ENCODE data around the gene PNPLA2.

PNPLA2 gene

DNA sequence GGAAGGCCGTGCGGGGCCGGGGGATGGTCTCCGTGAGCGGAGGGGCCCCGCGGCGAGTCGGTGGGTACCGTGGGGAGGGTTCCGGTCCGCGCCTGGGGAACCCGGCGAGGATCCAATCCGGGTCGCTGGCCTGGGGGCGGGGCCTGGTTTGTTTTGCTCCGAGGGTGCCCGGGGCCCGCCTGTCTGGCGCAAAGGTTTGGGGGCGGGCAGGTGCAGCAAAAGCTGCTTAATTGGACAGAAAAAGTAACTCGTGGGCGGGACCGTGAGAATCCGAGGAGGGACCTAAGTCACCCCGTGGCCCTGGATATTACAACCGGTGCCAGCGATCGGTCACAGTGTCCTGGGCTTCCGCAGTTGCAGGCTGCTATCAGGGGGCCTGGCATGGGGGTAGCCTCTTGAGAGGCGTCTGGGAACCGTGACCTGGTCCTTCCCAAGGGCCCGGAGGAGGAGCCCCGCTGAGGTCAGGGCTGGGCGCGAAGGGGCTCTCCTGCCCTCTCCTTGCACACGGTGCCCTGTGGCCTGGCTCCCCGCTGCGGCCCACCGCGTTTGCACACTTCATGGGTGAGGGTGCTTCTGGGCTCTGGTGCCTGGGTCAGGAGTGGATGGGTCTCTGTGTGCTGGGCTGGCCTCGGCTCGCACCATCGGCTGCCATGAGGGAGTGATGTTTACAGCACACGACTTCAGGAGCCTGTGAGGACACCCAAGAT is 1.4 kb downstream of the PNPLA2 start:
- DNase-seq, result no peak

DNA sequence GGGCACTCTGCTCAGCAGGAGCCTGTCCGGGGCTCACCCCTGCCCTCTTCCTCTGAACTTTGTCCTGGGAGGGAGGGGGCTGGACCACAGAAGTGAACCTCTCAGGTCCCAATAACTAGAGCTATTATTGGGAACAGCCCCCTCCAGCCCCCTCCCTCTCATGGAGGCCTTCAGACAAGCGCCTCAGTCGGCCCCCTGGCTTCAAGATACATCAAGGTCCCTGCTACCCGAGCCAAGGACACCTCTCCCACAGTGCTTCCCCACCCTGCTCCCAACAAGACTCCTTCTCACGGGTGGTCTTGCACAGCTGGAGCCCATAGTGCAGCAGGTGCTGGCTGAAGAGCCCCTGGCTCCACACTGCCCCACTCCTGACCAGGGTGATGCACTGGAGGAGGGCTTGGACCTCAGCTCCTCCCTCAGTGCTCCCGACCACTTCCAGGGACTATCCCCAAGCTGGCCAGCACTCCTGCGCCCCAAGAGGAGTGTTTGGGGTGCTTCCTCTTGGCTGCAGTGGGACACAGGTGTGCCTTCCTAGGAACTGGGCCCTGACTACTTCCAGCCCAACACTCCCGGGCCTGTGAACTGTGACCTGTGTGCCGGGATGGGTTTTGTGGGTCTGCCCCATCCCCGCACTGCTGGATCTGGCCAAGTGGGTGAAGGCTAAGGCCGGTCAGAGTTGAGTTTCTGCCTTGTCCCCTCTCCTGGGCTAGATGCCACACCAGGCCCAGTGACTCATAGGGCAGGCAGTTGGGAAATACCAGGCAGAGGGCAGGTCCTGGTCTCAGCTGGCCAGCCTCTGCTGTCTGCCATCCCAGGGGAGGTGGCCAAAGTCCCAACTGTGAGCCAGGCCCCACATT is 2.2 kb downstream of the PNPLA2 start:
- no peak for DNase-seq

DNA sequence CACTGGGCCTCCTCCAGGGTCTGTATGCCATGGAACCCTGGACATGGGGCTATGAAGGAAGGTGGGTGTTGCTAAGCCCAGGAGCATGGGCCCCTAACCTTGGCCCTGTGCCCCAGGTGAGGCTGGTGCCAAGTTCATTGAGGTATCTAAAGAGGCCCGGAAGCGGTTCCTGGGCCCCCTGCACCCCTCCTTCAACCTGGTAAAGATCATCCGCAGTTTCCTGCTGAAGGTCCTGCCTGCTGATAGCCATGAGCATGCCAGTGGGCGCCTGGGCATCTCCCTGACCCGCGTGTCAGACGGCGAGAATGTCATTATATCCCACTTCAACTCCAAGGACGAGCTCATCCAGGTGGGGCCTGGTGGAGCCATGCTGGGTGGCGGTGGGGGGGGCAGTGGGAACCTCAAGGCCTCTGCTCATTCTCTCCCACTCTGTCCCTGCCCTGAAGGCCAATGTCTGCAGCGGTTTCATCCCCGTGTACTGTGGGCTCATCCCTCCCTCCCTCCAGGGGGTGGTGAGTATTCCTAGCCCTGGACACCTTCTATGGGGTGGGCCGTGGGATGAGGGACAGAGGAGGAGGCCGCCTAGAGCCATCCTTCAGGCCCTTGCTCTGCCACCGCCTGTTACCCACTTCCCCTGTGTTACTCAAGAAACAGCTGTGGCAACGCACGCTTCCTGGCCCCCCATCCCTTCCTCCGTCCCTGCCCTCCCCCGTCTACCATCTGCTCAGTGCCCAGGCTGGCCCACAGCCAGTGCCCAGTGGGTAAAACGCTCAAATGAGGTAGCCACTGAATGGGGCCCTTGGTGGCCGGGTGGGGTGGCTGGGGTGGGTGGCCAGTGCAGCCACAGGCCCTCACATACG is 3.0 kb downstream of the PNPLA2 start:
- no peak for DNase-seq

DNA sequence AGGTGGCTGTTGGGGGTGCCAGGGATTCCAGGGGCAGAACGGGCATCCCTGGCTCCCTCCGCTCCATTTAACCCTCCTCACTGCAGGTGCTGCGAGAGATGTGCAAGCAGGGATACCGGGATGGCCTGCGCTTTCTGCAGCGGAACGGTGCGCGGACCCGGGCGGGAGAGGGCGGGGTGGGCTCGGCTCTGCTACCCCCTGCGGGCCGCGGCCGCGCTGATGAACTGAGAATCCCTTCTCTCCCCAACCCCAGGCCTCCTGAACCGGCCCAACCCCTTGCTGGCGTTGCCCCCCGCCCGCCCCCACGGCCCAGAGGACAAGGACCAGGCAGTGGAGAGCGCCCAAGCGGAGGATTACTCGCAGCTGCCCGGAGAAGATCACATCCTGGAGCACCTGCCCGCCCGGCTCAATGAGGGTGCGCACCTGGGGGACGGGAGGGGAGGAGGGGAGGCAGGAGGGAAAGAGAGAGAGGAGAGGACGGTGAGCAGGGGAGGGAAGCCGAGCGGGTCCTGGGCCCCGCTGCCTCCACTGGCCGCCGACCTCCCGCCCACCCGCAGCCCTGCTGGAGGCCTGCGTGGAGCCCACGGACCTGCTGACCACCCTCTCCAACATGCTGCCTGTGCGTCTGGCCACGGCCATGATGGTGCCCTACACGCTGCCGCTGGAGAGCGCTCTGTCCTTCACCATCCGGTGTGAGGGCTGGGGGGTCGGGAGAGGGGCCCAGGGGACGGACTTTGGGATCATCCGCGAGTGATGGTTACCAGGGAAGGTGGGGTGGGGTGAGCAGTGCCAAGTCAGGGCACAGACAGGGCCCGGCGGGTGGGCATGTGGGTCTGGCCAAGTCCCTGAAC is 5.0 kb downstream of the PNPLA2 start:
- no peak for DNase-seq

DNA sequence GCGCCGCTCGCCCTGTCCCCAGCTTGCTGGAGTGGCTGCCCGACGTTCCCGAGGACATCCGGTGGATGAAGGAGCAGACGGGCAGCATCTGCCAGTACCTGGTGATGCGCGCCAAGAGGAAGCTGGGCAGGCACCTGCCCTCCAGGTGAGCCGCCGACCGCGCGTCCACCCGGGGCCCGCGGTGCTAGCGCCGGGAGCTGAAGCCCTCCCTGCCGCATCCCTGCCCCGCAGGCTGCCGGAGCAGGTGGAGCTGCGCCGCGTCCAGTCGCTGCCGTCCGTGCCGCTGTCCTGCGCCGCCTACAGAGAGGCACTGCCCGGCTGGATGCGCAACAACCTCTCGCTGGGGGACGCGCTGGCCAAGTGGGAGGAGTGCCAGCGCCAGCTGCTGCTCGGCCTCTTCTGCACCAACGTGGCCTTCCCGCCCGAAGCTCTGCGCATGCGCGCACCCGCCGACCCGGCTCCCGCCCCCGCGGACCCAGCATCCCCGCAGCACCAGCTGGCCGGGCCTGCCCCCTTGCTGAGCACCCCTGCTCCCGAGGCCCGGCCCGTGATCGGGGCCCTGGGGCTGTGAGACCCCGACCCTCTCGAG is 5.7 kb downstream of the PNPLA2 start:
- DNase-seq, result no peak

DNA sequence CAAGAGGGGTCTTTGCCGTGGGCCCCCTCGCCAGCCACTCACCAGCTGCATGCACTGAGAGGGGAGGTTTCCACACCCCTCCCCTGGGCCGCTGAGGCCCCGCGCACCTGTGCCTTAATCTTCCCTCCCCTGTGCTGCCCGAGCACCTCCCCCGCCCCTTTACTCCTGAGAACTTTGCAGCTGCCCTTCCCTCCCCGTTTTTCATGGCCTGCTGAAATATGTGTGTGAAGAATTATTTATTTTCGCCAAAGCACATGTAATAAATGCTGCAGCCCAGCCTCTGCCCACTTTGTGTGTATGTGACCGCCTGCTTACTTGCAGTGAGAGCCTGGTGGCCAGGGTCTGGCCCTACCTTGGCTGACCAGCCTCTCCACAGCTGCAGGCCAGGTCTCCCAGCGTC is 6.2 kb downstream of the PNPLA2 start:
- DNase-seq, result peak; percentile 35

DNA sequence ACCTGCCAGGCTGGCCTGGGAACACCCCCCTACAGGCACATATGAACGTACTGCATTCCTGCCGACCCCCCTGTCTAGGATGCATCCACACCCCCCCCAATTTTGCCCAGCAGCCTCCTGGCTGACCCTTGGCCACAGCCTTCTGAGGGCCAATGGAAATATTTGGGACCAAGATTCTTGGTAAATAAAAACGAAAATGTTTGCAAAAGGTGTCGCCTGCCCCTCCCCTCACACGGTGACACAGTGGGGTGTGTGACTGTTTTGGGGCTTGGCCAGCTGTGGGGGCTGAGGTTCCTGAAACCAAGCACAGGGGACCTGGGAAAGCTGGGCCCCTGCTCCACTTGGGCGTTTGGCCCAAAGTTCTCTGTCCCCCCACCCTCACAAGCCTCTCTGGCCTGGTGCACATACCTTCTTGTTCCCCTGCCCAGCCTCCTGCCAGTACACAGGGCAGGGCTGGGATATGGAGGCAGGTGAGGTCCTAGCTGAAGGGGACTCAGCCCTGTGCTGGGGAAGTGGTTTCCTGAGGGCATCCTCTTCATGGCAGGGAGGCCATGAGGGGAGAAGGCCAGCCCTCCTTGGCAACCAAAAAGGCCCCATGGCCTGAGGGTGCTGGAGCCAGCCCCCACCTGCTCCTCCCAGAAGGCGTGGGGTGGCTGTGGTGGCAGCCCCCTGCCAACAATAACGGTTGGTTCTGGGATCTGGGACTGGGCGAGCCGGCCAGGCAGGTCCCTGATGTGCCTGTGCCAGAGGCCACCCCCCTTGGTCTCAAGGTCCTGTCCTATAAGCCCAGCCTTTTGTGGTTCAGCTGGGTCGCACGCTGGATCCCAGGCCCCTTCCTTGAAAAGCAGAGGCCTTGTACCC is 6.9 kb downstream of the PNPLA2 start:
- no peak for DNase-seq

DNA sequence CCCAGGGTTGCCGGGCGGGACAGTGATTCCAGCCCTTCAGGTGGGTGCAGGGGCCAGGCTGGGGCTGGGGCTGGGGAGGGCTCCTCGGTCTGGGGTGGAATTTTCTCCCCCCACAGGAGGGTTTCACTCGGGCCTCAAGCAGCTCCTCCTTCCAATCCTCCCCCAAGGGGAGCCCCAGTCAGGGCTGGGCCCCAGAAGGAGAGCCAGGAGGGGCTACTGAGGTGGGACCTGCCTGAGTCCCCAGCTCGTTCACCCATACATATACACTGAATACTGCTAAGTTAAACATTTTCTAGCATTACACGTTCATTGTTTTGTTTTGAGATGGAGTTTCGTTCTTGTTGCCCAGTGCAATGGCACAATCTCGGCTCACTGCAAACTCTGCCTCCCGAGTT is 7.5 kb downstream of the PNPLA2 start:
- DNase-seq, result no peak

GRCh38 chr11:826836-827145 is 8.1 kb downstream of the PNPLA2 start:
- no peak for DNase-seq

- DNase-seq, result no peak
These were observed 8.6 kb downstream of the PNPLA2 start for GRCh38 chr11:827146-827896.

DNA sequence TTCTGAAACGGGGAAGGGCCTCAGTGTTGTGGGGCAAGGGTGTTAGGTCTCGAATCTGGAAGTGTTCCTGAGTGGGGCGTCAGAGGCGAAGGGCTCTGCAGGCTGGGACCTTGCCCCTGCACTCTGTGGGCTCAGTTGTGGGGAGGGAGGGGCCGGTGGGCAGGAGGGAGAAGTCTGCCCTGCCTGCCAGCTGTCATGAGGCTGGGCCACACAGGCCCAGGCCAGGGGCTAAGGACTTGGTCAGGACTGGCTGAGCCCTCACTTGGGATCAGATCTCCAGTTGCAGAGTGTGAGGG is 9.1 kb downstream of the PNPLA2 start, which contains the start of gene CRACR2B:
Gene CRACR2B (plus strand): TSS at position 23 of the 296 bp plus-strand sequence. CDS start 689 bp downstream, outside the sequence.
- no peak for DNase-seq

DNA sequence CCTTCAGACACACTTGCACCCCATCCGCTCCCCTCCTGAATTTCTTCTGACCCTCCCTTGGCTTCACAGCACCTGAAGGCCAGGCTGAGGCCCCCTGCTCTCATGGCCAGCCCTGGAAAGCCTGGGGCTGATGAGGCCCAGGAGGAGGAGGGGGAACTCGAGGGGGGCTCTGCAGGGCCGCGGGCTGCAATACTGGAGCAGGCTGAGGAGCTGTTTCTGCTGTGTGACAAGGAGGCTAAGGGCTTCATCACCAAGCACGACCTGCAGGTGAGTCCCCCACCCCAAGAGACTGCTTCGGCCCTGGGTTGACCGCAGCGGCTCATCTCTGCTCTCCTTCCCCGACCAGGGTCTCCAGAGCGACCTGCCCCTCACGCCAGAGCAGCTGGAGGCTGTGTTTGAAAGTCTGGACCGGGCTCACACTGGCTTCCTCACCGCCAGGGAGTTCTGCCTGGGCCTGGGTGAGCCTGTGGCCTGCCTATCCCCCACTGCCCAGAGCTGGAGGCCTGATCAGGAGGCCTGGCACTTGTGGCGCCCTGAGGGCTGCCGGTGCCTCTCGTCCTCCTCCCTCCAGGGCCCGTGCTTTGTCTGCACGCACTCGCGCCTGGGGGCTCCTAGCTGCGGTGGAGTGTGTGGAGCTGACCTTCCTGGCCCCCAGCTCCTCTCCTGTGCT is 9.9 kb downstream of the PNPLA2 start:
- DNase-seq, result no peak

- no peak for DNase-seq
These were observed 10.6 kb downstream of the PNPLA2 start for GRCh38 chr11:829176-829846.

DNA sequence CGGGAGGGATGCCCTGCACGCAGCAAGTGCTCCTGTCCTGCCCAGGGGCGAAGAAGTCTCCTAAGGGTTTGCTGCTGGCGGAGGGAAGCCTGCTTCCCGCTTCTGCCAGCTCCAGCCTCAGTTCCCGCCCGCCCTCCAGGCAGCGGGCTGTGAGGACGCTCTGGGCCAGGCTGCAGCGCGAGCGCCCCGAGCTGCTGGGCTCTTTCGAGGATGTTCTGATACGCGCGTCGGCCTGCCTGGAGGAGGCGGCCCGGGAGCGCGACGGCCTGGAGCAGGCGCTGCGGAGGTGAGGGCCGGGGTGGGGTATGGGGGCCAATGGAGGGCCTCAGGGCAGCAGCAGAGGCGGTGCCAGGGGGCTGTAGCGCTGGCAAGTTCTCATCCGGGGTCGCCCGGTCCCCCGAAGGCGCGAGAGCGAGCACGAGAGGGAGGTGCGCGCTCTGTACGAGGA is 11.2 kb downstream of the PNPLA2 start:
- DNase-seq, result no peak

GRCh38 chr11:830295-831117 is 11.8 kb downstream of the PNPLA2 start:
- DNase-seq, result peak; percentile 64

DNA sequence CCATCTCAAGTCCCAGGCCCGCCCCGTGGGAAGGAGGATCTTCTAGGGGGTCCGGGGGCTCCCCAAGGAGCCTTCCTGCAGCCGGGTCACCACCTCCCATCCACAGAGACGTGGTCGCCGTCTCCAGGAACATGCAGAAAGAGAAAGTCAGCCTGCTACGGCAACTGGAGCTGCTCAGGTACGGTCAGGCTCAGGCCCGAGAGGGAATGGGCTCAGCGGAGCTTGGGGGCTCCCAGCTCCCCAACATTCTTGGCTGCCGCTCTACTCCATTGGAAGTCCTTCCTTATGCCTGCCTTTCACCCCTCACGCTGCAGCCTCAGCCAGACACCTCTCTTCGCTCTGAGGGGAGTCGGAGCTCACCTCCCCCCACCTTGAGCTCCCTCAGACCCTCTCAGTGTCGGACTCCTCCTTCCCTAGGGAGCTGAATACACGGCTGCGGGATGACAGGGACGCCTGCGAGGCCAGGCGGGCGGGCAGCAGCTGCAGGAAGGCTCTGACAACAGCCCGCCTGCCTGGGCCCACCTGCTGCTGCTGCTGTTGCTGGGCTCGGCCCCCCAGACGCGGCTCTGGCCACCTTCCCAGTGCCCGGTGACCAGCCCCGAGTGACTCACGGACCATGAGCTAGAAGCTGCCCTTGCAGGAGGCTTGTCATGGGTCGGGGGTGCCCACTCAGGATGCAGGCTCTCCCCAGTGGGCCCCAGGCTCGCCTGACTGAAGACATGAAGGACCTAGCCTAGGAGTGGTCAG is 12.6 kb downstream of the PNPLA2 start:
- no peak for DNase-seq

GRCh38 chr11:831961-832528 is 13.3 kb downstream of the PNPLA2 start:
- DNase-seq, result no peak

Data from NCI-H187 treated with DMSO at 0.1 percent for 48 hours (cell line).